Hepatocyte (in vitro differentiated cells): ENCODE results near the gene ATF7IP. TPM values are rescaled to one million over a fixed set of nuclear protein-coding genes. Genes with fewer than 3 reads are reported as not detected.
A peak's percentile ranks its signal among the peaks of the same experiment; 100 is the strongest.

Source experiments
- DNase-seq: peaks from one replicate; pipeline ENCODE4 v3.0.0-alpha.2; 2016; ENCODE audit warnings: low spot score
- H2AFZ ChIP-seq: fragments of 200-600 bp; sonication (generic); 2 replicates; pipeline ENCODE4 v1.6.0; 2016; ENCODE audit warnings: antibody characterized with exemption, mild to moderate bottlenecking
- H3K27ac ChIP-seq: fragments of 200-600 bp; sonication (generic); 2 replicates; pipeline ENCODE4 v1.5.1; 2016; ENCODE audit warnings: mild to moderate bottlenecking
- H3K27me3 ChIP-seq: fragments of 200-600 bp; sonication (generic); 2 replicates; pipeline ENCODE4 v1.6.1; 2016
- H3K36me3 ChIP-seq: fragments of 200-600 bp; sonication (generic); replicated peaks from 2 replicates; pipeline ENCODE4 v1.5.1; 2016; ENCODE audit warnings: low read depth; ENCODE audit not compliant: insufficient read depth
- H3K4me1 ChIP-seq: fragments of 200-600 bp; sonication (generic); 2 replicates; pipeline ENCODE4 v1.5.1; 2016; ENCODE audit warnings: mild to moderate bottlenecking, moderate library complexity; ENCODE audit not compliant: insufficient read depth
- H3K4me2 ChIP-seq: fragments of 200-600 bp; sonication (generic); 2 replicates; pipeline ENCODE4 v1.6.0; 2016
- H3K4me3 ChIP-seq: fragments of 200-600 bp; sonication (generic); 2 replicates; pipeline ENCODE4 v1.5.1; 2016; ENCODE audit warnings: mild to moderate bottlenecking
- H3K79me2 ChIP-seq: fragments of 200-600 bp; sonication (generic); 2 replicates; pipeline ENCODE4 v1.6.0; 2017; ENCODE audit warnings: mild to moderate bottlenecking
- H3K9me2 ChIP-seq: fragments of 200-600 bp; sonication (generic); replicated peaks from 2 replicates; pipeline ENCODE4 v1.6.0; 2017; ENCODE audit warnings: mild to moderate bottlenecking; ENCODE audit not compliant: insufficient read depth
- H3K9me3 ChIP-seq: fragments of 200-600 bp; sonication (generic); 2 replicates; pipeline ENCODE4 v1.5.1; 2016; ENCODE audit warnings: low read depth, mild to moderate bottlenecking
- H4K20me1 ChIP-seq: fragments of 200-600 bp; sonication (generic); 2 replicates; pipeline ENCODE4 v1.6.0; 2016; ENCODE audit warnings: mild to moderate bottlenecking; ENCODE audit not compliant: insufficient read depth, poor library complexity, severe bottlenecking
- EZH2 ChIP-seq: fragments of 200-600 bp; sonication (generic); IDR thresholded peaks from 2 replicates; pipeline ENCODE4 v1.6.1; 2016; ENCODE audit warnings: antibody characterized with exemption, mild to moderate bottlenecking, borderline replicate concordance
- EZH2phosphoT487 ChIP-seq: fragments of 200-600 bp; sonication (generic); IDR thresholded peaks from one replicate; pipeline ENCODE4 v1.6.1; 2018; ENCODE audit warnings: antibody characterized with exemption, mild to moderate bottlenecking, low read depth, moderate library complexity; ENCODE audit not compliant: unreplicated experiment, severe bottlenecking
- WGBS: methylation state at CpG from one replicate; pipeline ENCODE4 v1.1.6; 2016; ENCODE audit warnings: low lambda C conversion rate; ENCODE audit errors: missing lambda C conversion rate; 5-methylcytosine and 5-hydroxymethylcytosine counted together
- polyA plus RNA-seq: library from polyadenylated mRNA; unstranded; fragments of >200 nt; fragmentation: Nextera tagmentation; extraction: Ambion mirVana; gene quantifications from 2 replicates; pipeline ENCODE4 v1.2.1, GENCODE V29; 2016
- total RNA-seq: library from RNA; depleted of rRNA; stranded (reverse); fragments of >200 nt; gene quantifications from 2 replicates; pipeline ENCODE4 v1.2.3, GENCODE V29; 2014
- TF ChIP-seq, protein P1 (sequence below): fragments of 200-600 bp; sonication (generic); IDR thresholded peaks from 2 replicates; pipeline ENCODE4 v1.5.1; 2016; ENCODE audit warnings: antibody characterized with exemption, mild to moderate bottlenecking; ENCODE audit not compliant: poor library complexity

ATF7IP gene
- total and polyA plus RNA-seq, 2 experiments from 2014 or later, result 24.8 to 52.5 TPM

DNA sequence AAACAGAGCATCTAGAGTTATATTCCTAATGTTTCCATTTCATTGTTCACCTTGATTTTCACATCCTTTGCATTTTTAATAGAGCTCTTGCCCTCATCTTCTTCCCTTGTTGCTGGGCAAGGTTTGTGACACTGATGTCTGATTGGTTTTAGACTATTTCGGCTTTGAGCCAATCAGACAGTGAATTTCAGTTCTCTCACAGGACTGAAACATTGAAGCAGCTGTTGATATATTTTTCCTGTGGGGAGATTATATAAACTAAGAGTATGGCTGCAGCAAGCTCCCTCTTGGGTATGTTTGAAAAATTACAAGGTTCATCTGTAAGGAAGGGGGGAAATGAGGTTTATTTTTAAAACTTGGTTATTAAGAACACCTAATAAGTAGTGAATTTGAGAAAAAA, 51.2 kb downstream of the ATF7IP start:
- Histone ChIP-seq H2AFZ (no peak overlapping the region), H3K36me3 (no peaks in the 10 kb centered on the region), H3K4me1 (no peaks in the 10 kb centered on the region), H3K9me3 (no peaks in the 10 kb centered on the region), H3K27ac (peak overlapping the region; percentile 5), H3K9me2 (no peaks in the 10 kb centered on the region), H3K27me3 (no peaks in the 10 kb centered on the region), H3K4me2 (no peak overlapping the region), H4K20me1 (peaks cover 4% of the 10 kb centered on the region), H3K4me3 (no peak overlapping the region), H3K79me2 (peaks cover 100% of the 10 kb centered on the region)
- TF ChIP-seq, protein P1, sequence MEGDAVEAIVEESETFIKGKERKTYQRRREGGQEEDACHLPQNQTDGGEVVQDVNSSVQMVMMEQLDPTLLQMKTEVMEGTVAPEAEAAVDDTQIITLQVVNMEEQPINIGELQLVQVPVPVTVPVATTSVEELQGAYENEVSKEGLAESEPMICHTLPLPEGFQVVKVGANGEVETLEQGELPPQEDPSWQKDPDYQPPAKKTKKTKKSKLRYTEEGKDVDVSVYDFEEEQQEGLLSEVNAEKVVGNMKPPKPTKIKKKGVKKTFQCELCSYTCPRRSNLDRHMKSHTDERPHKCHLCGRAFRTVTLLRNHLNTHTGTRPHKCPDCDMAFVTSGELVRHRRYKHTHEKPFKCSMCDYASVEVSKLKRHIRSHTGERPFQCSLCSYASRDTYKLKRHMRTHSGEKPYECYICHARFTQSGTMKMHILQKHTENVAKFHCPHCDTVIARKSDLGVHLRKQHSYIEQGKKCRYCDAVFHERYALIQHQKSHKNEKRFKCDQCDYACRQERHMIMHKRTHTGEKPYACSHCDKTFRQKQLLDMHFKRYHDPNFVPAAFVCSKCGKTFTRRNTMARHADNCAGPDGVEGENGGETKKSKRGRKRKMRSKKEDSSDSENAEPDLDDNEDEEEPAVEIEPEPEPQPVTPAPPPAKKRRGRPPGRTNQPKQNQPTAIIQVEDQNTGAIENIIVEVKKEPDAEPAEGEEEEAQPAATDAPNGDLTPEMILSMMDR, result peak; percentile 19
- no peak for TF ChIP-seq EZH2phosphoT487
- WGBS, result 91% methylated on average over 1 of the region's 1 CpG
- peak; percentile 46 for DNase-seq

DNA sequence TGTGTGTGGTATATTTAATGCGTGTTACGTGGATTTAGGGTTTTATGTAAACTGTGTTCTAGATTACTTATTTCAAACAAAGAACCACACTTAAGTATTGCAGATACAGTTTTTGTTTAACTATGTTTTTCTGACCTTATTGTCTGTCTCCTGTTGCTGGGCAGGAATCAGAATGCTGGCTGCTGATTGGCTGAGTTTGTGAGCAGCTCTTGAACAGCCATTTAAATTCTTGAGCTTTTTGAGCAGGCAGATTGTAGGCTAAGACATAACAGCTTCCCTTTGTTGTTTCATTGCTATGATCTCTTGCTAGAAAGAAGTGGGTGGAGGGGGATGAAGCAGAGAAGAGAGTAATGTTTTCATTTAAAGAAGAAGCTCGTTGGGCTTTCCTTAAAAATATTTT, 52.2 kb downstream of the ATF7IP start:
- WGBS, result 51% methylated on average over 3 of the region's 3 CpGs
- H3K4me2 ChIP-seq, result peak overlapping the region; percentile 29
- H3K27me3 ChIP-seq, result no peaks in the 10 kb centered on the region
- H2AFZ ChIP-seq, result no peak overlapping the region
- no peak for TF ChIP-seq EZH2
- no peak for TF ChIP-seq EZH2phosphoT487
- TF ChIP-seq, protein P1, result no peak
- H3K4me3 ChIP-seq, result no peak overlapping the region
- DNase-seq, result peak; percentile 71
- peaks cover 100% of the 10 kb centered on the region for H3K79me2 ChIP-seq
- H3K9me3 ChIP-seq, result no peaks in the 10 kb centered on the region
- H4K20me1 ChIP-seq, result peaks cover 4% of the 10 kb centered on the region
- H3K9me2 ChIP-seq, result no peaks in the 10 kb centered on the region
- H3K27ac ChIP-seq, result peak overlapping the region; percentile 52
- H3K36me3 ChIP-seq, result no peaks in the 10 kb centered on the region
- H3K4me1 ChIP-seq, result no peaks in the 10 kb centered on the region

DNA sequence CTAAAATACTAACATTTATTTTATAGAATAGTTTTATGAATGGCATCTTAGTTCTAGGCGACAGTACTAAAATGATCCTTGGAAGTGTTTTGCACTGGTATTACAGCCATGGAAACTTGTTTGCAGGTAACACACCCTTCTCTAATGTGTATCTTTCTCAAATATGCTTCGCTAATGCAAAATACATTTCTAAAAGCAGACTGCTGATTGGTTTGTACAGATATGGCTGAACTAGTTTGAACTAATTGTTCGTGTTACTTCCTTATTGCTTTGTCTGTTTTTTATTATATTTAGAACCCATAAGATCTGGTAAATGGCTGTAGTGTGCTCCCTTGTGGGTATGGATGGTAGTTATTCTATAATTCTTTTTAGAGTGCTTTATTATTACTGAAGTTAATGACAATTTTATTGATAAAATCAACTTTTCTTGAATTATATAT, 53.0 kb downstream of the ATF7IP start:
- DNase-seq, result no peak
- H3K4me2 ChIP-seq, result peak overlapping the region; percentile 29

More for the DNA sequence above, 53.0 kb downstream of the ATF7IP start:
- Histone ChIP-seq H2AFZ (no peak overlapping the region), H3K27ac (peak overlapping the region; percentile 52), H4K20me1 (peaks cover 4% of the 10 kb centered on the region), H3K4me3 (no peak overlapping the region), H3K79me2 (peaks cover 100% of the 10 kb centered on the region), H3K36me3 (no peaks in the 10 kb centered on the region), H3K27me3 (no peaks in the 10 kb centered on the region), H3K9me3 (no peaks in the 10 kb centered on the region), H3K9me2 (no peaks in the 10 kb centered on the region), H3K4me1 (no peaks in the 10 kb centered on the region)
- 56% methylated on average over 3 of the region's 3 CpGs for WGBS
- TF ChIP-seq EZH2, result no peak
- TF ChIP-seq, protein P1, result peak; percentile 45
- no peak for TF ChIP-seq EZH2phosphoT487
